SJCRH30 (cell line): ENCODE results near the gene HS6ST1. TPM values are rescaled to one million over a fixed set of nuclear protein-coding genes. Genes with fewer than 3 reads are reported as not detected.

Source experiments
- DNase-seq, 2 experiments: peaks; one replicate each; pipeline ENCODE4 v3.0.0-alpha.2; 2015 to 2020
- H3K27ac ChIP-seq: fragments of 250-450 bp; sonication (Bioruptor Pico); 2 replicates; pipeline ENCODE4 v1.5.1; 2020; ENCODE audit warnings: mild to moderate bottlenecking, moderate library complexity
- H3K27me3 ChIP-seq: fragments of 250-450 bp; sonication (Bioruptor Pico); 2 replicates; pipeline ENCODE4 v1.5.1; 2020; ENCODE audit warnings: mild to moderate bottlenecking, moderate library complexity
- H3K36me3 ChIP-seq: fragments of 250-450 bp; sonication (Bioruptor Pico); 2 replicates; pipeline ENCODE4 v1.5.1; 2020; ENCODE audit warnings: mild to moderate bottlenecking, moderate library complexity
- H3K4me1 ChIP-seq: fragments of 250-450 bp; sonication (Bioruptor Pico); 2 replicates; pipeline ENCODE4 v1.5.1; 2020; ENCODE audit warnings: mild to moderate bottlenecking, moderate library complexity
- H3K4me3 ChIP-seq: fragments of 250-450 bp; sonication (Bioruptor Pico); 2 replicates; pipeline ENCODE4 v1.5.1; 2020; ENCODE audit warnings: mild to moderate bottlenecking, moderate library complexity
- H3K9me3 ChIP-seq: fragments of 250-450 bp; sonication (Bioruptor Pico); replicated peaks from 2 replicates; pipeline ENCODE4 v1.5.1; 2020; ENCODE audit warnings: mild to moderate bottlenecking, moderate library complexity
- total RNA-seq: library from RNA; depleted of rRNA; stranded (reverse); fragments of >200 nt; shearing (Covaris generic); gene quantifications from 2 replicates; pipeline ENCODE4 v1.2.3, GENCODE V29; 2014; rRNA removed

HS6ST1 gene
- total RNA-seq: 18.8 and 20.0 TPM in 2 replicates

- H3K27me3 ChIP-seq: no peaks in the 10 kb centered on the region
- H3K4me3 ChIP-seq: peak within 1 kb of the TSS; percentile 78
- H3K36me3 ChIP-seq: no peaks in the 10 kb centered on the region
- peak; percentile 78 to 83 for DNase-seq
- peak within 1 kb of the TSS; percentile 52 for H3K27ac ChIP-seq
- H3K9me3 ChIP-seq: no peaks in the 10 kb centered on the region
- H3K4me1 ChIP-seq: peaks cover 8% of the 10 kb centered on the region; the same call in 1 of the 2 replicates
Measured at GRCh38 chr2:128318776-128319464, at the start of gene HS6ST1. TSS of gene HS6ST1 (minus strand) at chr2:128318868. CDS start at chr2:128318563, 305 bp downstream.

- H3K27ac ChIP-seq: no peak overlapping the region
- H3K27me3 ChIP-seq: no peaks in the 10 kb centered on the region
- H3K4me3 ChIP-seq: no peak overlapping the region
- peak in 1 of 2 experiments; percentile 1 for DNase-seq
- peaks cover 38% of the 10 kb centered on the region for H3K4me1 ChIP-seq
- H3K9me3 ChIP-seq: no peaks in the 10 kb centered on the region
- H3K36me3 ChIP-seq: no peaks in the 10 kb centered on the region
Measured at GRCh38 chr2:128367601-128368359, 49.1 kb upstream of the HS6ST1 start.

- H3K27ac ChIP-seq: no peak overlapping the region
- no peaks in the 10 kb centered on the region for H3K9me3 ChIP-seq
- peaks cover 47% of the 10 kb centered on the region for H3K4me1 ChIP-seq
- peak; percentile 23 to 27 for DNase-seq
- no peaks in the 10 kb centered on the region for H3K27me3 ChIP-seq
- H3K4me3 ChIP-seq: no peak overlapping the region
- no peaks in the 10 kb centered on the region for H3K36me3 ChIP-seq
Measured at GRCh38 chr2:128366713-128367511, 48.2 kb upstream of the HS6ST1 start.

GRCh38 chr2:128365217-128365905, 46.7 kb upstream of the HS6ST1 start:
- no peak for DNase-seq
- Histone ChIP-seq H3K9me3 (no peaks in the 10 kb centered on the region), H3K4me3 (no peak overlapping the region), H3K36me3 (no peaks in the 10 kb centered on the region), H3K27ac (no peak overlapping the region), H3K4me1 (peaks cover 49% of the 10 kb centered on the region), H3K27me3 (no peaks in the 10 kb centered on the region)

GRCh38 chr2:128364441-128364911, 45.8 kb upstream of the HS6ST1 start:
- no peak for DNase-seq
- peak overlapping the region; percentile 9; the same call in 1 of the 2 replicates for H3K27ac ChIP-seq
- peaks cover 46% of the 10 kb centered on the region for H3K4me1 ChIP-seq

DNA sequence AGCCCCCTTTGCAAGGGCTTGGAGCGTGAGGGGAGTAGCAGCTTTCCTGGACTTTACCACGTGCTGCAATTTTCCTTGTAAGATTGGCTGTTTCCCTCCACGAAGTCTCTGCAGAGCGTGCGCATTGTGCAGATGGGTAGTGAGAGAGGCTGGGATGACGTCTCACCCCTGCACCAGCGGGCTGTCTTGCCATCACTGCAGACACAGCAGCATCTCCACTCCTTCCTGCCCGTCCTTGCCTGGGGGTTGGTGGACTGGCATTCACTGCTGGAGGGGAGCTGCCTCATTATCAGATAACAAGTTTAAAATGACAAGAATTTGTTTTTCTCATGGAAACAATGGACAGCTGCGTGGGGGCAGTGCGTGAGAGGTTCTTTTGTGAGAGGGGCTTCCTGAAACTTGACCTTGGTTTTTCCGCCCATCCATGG, 45.3 kb upstream of the HS6ST1 start:
- no peaks in the 10 kb centered on the region for H3K36me3 ChIP-seq
- peaks cover 42% of the 10 kb centered on the region for H3K4me1 ChIP-seq
- no peaks in the 10 kb centered on the region for H3K27me3 ChIP-seq
- H3K9me3 ChIP-seq: no peaks in the 10 kb centered on the region
- DNase-seq: peak; percentile 39 to 57
- peak overlapping the region; percentile 9; the same call in 1 of the 2 replicates for H3K27ac ChIP-seq
- no peak overlapping the region for H3K4me3 ChIP-seq

More at GRCh38 chr2:128364441-128364911, 45.8 kb upstream of the HS6ST1 start:
- H3K4me3 ChIP-seq: no peak overlapping the region
- no peaks in the 10 kb centered on the region for H3K9me3 ChIP-seq
- no peaks in the 10 kb centered on the region for H3K36me3 ChIP-seq
- H3K27me3 ChIP-seq: no peaks in the 10 kb centered on the region

DNA sequence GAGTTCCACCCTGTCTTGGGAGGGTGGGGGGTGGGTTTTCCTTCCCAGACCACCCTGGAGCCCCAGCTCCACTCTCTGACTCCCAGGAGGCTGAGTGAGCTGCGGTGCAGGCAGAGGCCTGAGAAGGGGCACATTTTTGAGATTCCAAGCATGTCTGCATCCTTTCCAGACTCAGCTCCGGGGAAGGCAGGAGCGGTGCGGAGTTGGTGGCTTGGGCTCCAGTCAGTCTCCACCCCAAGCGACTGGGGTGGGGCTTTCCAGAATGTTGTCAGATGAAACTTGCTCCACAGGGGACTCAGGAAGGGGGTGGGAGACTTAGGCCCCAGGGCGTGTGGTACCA, 44.2 kb upstream of the HS6ST1 start:
- Histone ChIP-seq H3K4me3 (no peak overlapping the region), H3K27me3 (no peaks in the 10 kb centered on the region), H3K9me3 (no peaks in the 10 kb centered on the region), H3K4me1 (peaks cover 39% of the 10 kb centered on the region), H3K27ac (peak overlapping the region; percentile 77), H3K36me3 (no peaks in the 10 kb centered on the region)
- peak; percentile 58 to 81 for DNase-seq

- no peak overlapping the region for H3K4me3 ChIP-seq
- no peaks in the 10 kb centered on the region for H3K27me3 ChIP-seq
- H3K27ac ChIP-seq: peak overlapping the region; percentile 77
- DNase-seq: no peak
- no peaks in the 10 kb centered on the region for H3K36me3 ChIP-seq
- H3K4me1 ChIP-seq: peaks cover 39% of the 10 kb centered on the region
- no peaks in the 10 kb centered on the region for H3K9me3 ChIP-seq
Measured at GRCh38 chr2:128362176-128362888, 43.7 kb upstream of the HS6ST1 start.

- no peaks in the 10 kb centered on the region for H3K36me3 ChIP-seq
- no peak overlapping the region; the same call in 1 of the 2 replicates for H3K27ac ChIP-seq
- DNase-seq: no peak
- peaks cover 34% of the 10 kb centered on the region for H3K4me1 ChIP-seq
- no peaks in the 10 kb centered on the region for H3K9me3 ChIP-seq
- H3K27me3 ChIP-seq: no peaks in the 10 kb centered on the region
- H3K4me3 ChIP-seq: no peak overlapping the region
Measured at GRCh38 chr2:128361376-128362131, 42.9 kb upstream of the HS6ST1 start.

DNA sequence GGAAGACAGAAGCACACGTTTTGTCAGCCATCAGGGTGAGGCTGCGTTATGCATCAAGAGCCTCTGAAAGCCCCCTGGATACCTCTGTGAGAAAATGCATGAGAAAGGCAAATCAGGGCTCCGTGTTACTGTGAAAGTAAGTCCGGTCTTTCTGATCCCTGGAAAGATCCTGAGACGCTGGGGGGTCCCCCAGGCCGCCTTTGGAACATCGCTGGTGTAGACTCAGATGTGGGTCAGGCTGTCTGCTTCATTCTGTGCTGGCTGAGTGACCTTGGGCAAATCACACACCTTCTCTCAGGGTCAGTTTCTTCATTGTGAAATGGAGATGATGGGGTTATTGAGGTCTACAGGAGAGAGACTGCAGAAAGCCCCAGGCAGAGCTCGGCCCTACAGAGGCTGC, 42.0 kb upstream of the HS6ST1 start:
- no peaks in the 10 kb centered on the region for H3K27me3 ChIP-seq
- no peaks in the 10 kb centered on the region for H3K9me3 ChIP-seq
- DNase-seq: no peak
- H3K27ac ChIP-seq: no peak overlapping the region
- peaks cover 31% of the 10 kb centered on the region for H3K4me1 ChIP-seq
- no peaks in the 10 kb centered on the region for H3K36me3 ChIP-seq
- H3K4me3 ChIP-seq: no peak overlapping the region

GRCh38 chr2:128359841-128360240, 41.2 kb upstream of the HS6ST1 start:
- Histone ChIP-seq H3K27me3 (no peaks in the 10 kb centered on the region), H3K4me3 (no peak overlapping the region), H3K4me1 (peaks cover 31% of the 10 kb centered on the region), H3K9me3 (no peaks in the 10 kb centered on the region), H3K36me3 (no peaks in the 10 kb centered on the region), H3K27ac (no peak overlapping the region)
- no peak for DNase-seq

DNA sequence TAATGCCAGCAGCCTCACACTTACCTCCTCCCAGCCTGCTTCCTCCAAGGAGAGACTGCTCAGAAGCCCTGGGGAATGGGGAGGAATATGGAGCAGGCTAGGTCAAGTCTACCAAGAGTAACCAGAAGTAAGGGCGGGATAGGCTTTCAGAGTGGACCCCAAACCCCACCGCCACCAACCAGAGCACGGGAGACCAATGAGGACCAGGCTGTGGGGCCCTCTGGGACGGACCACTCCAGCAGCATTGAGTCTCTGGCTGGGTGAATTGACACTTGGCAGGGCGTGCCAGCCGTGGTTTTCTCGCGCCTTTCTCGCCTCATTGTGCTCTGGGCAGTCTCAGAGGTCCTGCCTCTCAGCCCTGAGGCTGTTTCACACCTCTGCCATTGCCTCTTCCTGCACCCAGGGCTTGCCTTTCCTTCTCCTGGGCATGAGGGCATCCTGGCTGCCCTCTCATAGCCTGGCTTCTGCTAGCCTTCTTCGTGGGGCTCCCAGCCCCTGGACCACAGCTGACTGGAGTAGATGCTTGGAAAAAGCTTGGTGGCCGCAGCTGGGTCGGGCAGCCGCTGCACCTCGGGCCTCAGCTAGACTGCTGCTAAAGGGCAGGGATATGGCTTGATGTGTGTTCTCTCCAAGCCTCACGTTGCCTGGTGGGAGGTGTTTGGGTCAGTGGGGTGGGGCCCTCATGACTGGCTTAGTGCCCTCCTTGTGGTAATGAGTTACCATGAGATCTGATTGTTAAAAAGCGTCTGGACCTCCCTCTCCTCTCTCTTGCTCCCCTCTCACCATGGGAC, 40.5 kb upstream of the HS6ST1 start:
- no peaks in the 10 kb centered on the region for H3K27me3 ChIP-seq
- no peaks in the 10 kb centered on the region for H3K36me3 ChIP-seq
- no peak overlapping the region for H3K27ac ChIP-seq
- peaks cover 25% of the 10 kb centered on the region for H3K4me1 ChIP-seq
- no peak for DNase-seq
- H3K9me3 ChIP-seq: no peaks in the 10 kb centered on the region
- no peak overlapping the region for H3K4me3 ChIP-seq
